MCF 10A (cell line): ENCODE measurements around the gene C19orf73. TPM values are rescaled to one million over a fixed set of nuclear protein-coding genes. Genes with fewer than 3 reads are reported as not detected.
A peak's percentile ranks its signal among the peaks of the same experiment; 100 is the strongest.

Experiments used
- BruUV-seq: library from RNA; stranded (reverse); fragments of 400-500 nt; replicated peaks from 2 replicates; lab custom pipeline; 2021; lab: Mats Ljungman, UMichigan
- CTCF ChIA-PET: fragments of 300-600 bp; sonication (Branson Sonifier 250); formaldehyde crosslinking; extraction: SDS; loops from one replicate; lab custom pipeline; 2021; ENCODE audit warnings: antibody characterized with exemption, inconsistent platforms; lab: Yijun Ruan, JAX
- POLR2A ChIA-PET: fragments of 300-600, 350-650 bp; sonication (Branson Sonifier 250); formaldehyde crosslinking; extraction: SDS; loops from one replicate; lab custom pipeline; 2020; ENCODE audit warnings: antibody characterized with exemption, inconsistent platforms; lab: Yijun Ruan, JAX
- DNase-seq: peaks from one replicate; pipeline ENCODE4 v3.0.0-alpha.2; 2018; ENCODE audit not compliant: unreplicated experiment
- H3K27ac Mint-ChIP-seq: one replicate; pipeline ENCODE4 v1.8.0; 2022; ENCODE audit warnings: mild to moderate bottlenecking, low read depth, mixed read lengths; ENCODE audit not compliant: unreplicated experiment
- H3K27me3 Mint-ChIP-seq: one replicate; pipeline ENCODE4 v1.8.0; 2022; ENCODE audit warnings: mixed read lengths; ENCODE audit not compliant: insufficient read depth, unreplicated experiment
- H3K36me3 Mint-ChIP-seq: one replicate; pipeline ENCODE4 v1.8.0; 2022; ENCODE audit warnings: mild to moderate bottlenecking, moderate library complexity, mixed read lengths; ENCODE audit not compliant: insufficient read depth, unreplicated experiment
- H3K4me1 Mint-ChIP-seq: one replicate; pipeline ENCODE4 v1.8.0; 2022; ENCODE audit warnings: mixed read lengths; ENCODE audit not compliant: insufficient read depth, unreplicated experiment
- H3K4me3 Mint-ChIP-seq: one replicate; pipeline ENCODE4 v1.8.0; 2022; ENCODE audit warnings: mild to moderate bottlenecking, moderate library complexity, mixed read lengths; ENCODE audit not compliant: unreplicated experiment
- H3K9me3 Mint-ChIP-seq: one replicate; pipeline ENCODE4 v1.8.0; 2022; ENCODE audit warnings: mixed read lengths; ENCODE audit not compliant: unreplicated experiment
- intact Hi-C: fragments of 100-400 bp; cut with micrococcal nuclease; formaldehyde crosslinking; loops from 2 replicates; pipeline ENCODE4 v1.14.1; 2022
- total RNA-seq: library from RNA; stranded (reverse); gene quantifications from 2 replicates; pipeline ENCODE4 v1.2.3, GENCODE V29; 2022
- TF ChIP-seq, protein P1 (sequence below): fragments of 200-600 bp; IDR thresholded peaks from one replicate; pipeline ENCODE4 v1.8.0; 2022; ENCODE audit warnings: antibody characterized with exemption, mild to moderate bottlenecking; ENCODE audit not compliant: unreplicated experiment

The C19orf73 gene
- total RNA-seq, 1 experiment from 2014 or later, result 3.2 TPM

DNA sequence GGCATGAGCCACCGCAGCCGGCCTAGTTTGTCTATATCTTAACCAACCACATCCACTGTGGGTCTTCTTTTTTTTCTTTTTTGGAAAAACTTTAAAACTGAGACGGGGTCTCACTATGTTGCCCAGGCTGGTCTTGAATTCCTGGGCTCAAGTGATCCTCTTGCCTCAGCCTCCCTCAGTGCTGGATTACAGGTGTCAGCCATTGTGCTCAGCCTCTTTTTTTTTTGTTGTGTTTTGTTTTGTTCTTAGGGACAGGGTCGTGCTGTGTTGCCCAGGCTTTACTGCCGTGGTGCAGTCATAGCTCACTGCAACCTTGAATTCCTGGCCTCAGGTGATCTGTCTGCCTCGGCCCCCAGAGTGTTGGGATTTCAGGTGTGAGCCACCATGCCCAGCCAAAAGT lies 26.3 kb downstream of the C19orf73 start:
- Mint-ChIP-seq H3K27ac (no peak overlapping the region), H3K36me3 (peaks cover 96% of the 10 kb centered on the region), H3K4me3 (no peak overlapping the region), H3K9me3 (no peaks in the 10 kb centered on the region), H3K4me1 (peaks cover 6% of the 10 kb centered on the region), H3K27me3 (no peaks in the 10 kb centered on the region)
- BruUV-seq, result no TSS peak
- CTCF ChIA-PET, result interaction anchor here (0.7 to 1.2 kb wide), 2 partner anchors 17 to 57 kb away, joined by 4 read pairs; no protein-coding TSS in a partner anchor
- intact Hi-C loops, result no loop called here
- POLR2A ChIA-PET, result interaction anchor here (1.1 kb wide), 1 partner anchor 99 kb away, joined by 3 read pairs; the partner anchor contains the start of gene RUVBL2
- DNase-seq, result no peak
- TF ChIP-seq, protein P1, sequence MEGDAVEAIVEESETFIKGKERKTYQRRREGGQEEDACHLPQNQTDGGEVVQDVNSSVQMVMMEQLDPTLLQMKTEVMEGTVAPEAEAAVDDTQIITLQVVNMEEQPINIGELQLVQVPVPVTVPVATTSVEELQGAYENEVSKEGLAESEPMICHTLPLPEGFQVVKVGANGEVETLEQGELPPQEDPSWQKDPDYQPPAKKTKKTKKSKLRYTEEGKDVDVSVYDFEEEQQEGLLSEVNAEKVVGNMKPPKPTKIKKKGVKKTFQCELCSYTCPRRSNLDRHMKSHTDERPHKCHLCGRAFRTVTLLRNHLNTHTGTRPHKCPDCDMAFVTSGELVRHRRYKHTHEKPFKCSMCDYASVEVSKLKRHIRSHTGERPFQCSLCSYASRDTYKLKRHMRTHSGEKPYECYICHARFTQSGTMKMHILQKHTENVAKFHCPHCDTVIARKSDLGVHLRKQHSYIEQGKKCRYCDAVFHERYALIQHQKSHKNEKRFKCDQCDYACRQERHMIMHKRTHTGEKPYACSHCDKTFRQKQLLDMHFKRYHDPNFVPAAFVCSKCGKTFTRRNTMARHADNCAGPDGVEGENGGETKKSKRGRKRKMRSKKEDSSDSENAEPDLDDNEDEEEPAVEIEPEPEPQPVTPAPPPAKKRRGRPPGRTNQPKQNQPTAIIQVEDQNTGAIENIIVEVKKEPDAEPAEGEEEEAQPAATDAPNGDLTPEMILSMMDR, result no peak

DNA sequence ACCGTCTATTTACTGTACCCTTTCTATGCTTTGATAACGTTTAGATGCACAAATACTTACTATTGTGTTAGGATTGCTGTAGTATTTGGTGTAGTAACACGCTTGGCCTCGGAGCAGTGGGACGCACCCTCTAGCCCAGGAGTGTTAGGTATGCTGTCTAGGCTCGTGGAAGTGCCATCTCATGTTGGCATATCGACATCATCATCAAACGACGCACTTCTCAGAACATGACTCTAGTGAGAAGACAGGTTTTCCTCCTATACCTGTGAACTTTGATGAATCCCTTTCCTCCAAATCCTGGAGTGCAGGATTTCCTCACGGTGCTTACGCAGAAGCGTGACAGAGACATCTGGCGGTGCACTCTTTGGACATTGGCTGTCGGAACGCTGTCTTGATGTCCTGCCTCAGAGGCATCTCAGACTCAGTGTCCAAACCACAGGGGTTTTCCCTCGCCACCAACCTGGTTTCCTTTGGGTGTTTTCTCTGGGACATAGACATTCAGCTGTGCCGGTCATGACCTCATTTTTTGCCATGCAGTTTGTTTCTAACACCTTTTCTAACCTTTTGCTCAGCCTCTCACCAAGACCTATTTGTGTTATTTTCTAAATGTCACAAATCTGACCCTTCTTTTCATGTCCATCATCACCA lies 27.4 kb downstream of the C19orf73 start:
- POLR2A ChIA-PET, result no interaction called here
- Mint-ChIP-seq H3K27ac (no peak overlapping the region), H3K27me3 (no peaks in the 10 kb centered on the region), H3K36me3 (peaks cover 88% of the 10 kb centered on the region), H3K4me3 (no peak overlapping the region), H3K4me1 (peaks cover 7% of the 10 kb centered on the region), H3K9me3 (no peaks in the 10 kb centered on the region)
- CTCF ChIA-PET, result no interaction called here
- intact Hi-C loops, result no loop called here
- DNase-seq, result no peak
- TF ChIP-seq, protein P1, result no peak
- no TSS peak for BruUV-seq

DNA sequence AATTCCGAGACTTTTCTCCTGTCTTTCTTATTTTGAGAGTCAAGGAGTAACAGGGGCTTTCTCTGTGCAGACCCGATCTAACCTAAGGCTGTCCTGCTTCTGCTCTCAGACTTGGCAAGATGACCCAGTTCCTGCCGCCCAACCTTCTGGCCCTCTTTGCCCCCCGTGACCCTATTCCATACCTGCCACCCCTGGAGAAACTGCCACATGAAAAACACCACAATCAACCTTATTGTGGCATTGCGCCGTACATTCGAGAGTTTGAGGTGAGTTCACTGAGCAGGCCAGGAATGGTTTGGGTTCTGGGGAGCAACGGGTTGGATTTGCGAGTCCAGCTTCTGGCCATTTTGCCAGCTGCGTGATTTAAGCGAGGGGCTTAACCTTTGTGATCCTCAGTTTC lies 32.6 kb downstream of the C19orf73 start:
- TF ChIP-seq, protein P1, result no peak
- BruUV-seq, result no TSS peak
- CTCF ChIA-PET, result interaction anchor here (0.6 to 3.9 kb wide), 9 partner anchors 12 to 870 kb away, joined by 3 to 28 read pairs (median 3); no protein-coding TSS in a partner anchor
- H3K27ac Mint-ChIP-seq, result peak overlapping the region; percentile 95
- peaks cover 43% of the 10 kb centered on the region for H3K36me3 Mint-ChIP-seq
- H3K9me3 Mint-ChIP-seq, result no peaks in the 10 kb centered on the region
- H3K4me3 Mint-ChIP-seq, result peak overlapping the region; percentile 97
- intact Hi-C loops, result no loop called here
- no peaks in the 10 kb centered on the region for H3K27me3 Mint-ChIP-seq
- DNase-seq, result no peak
- H3K4me1 Mint-ChIP-seq, result peaks cover 17% of the 10 kb centered on the region
- POLR2A ChIA-PET, result interaction anchor here (0.6 to 2.4 kb wide), 9 partner anchors 12 to 494 kb away, joined by 3 to 8 read pairs (median 4); partner anchors contain the start of genes GYS1, LIN7B and NOSIP

DNA sequence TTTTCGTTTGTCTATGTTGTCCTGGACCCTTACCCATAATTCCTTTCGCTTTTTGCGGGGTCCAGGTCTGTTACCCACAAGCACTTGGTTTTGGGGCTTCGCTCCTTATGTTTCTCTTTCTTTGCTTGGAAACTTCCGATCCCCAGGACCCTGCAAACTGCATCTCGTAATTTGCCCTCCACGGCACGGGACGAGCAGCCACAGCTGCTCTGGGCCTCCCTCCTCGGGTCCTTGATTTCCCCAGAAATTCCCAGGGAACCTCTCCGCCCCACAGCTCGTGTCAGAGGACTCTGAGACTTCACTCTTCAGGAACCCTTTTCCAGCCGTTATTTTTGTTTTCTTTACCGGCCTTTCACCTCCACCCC lies 33.1 kb downstream of the C19orf73 start:
- BruUV-seq, result no TSS peak
- intact Hi-C loops, result no loop called here

More for the DNA sequence above, 33.1 kb downstream of the C19orf73 start:
- Mint-ChIP-seq H3K4me1 (peaks cover 17% of the 10 kb centered on the region), H3K27ac (peak overlapping the region; percentile 95), H3K9me3 (no peaks in the 10 kb centered on the region), H3K36me3 (peaks cover 39% of the 10 kb centered on the region), H3K4me3 (peak overlapping the region; percentile 97), H3K27me3 (no peaks in the 10 kb centered on the region)
- ChIA-PET CTCF (interaction anchor here (0.6 to 3.9 kb wide), 6 partner anchors 13 to 581 kb away, joined by 3 to 28 read pairs (median 4); no protein-coding TSS in a partner anchor), POLR2A (interaction anchor here (0.6 to 2.4 kb wide), 7 partner anchors 12 to 113 kb away, joined by 3 to 8 read pairs (median 5); partner anchors contain the start of genes GYS1 and LIN7B)
- TF ChIP-seq, protein P1, result no peak
- DNase-seq, result no peak
